GM06990 (cell line): ENCODE data around the gene BFSP2.

Experiments used
- DNase-seq: peaks from one replicate; pipeline ENCODE4 v3.0.0-alpha.2; 2011; ENCODE audit not compliant: insufficient read length; ENCODE audit errors: extremely low read depth
- H3K27me3 ChIP-seq: replicated peaks from 2 replicates; pipeline ENCODE4 v1.6.0; 2011; ENCODE audit warnings: low read length; ENCODE audit not compliant: control insufficient read depth, insufficient read depth
- H3K36me3 ChIP-seq: 2 replicates; pipeline ENCODE4 v1.5.1; 2011; ENCODE audit warnings: low read length; ENCODE audit not compliant: control insufficient read depth, insufficient read depth
- H3K4me3 ChIP-seq: replicated peaks from 2 replicates; pipeline ENCODE4 v1.5.1; 2011; ENCODE audit warnings: low read depth, mild to moderate bottlenecking, control low read depth, low read length
- TF ChIP-seq, protein P1 (sequence below): IDR thresholded peaks from 2 replicates; pipeline ENCODE4 v1.5.1; 2011; ENCODE audit warnings: low read length, control low read depth, mild to moderate bottlenecking, inconsistent platforms; ENCODE audit not compliant: insufficient read depth, poor library complexity, severe bottlenecking

Gene BFSP2

DNA sequence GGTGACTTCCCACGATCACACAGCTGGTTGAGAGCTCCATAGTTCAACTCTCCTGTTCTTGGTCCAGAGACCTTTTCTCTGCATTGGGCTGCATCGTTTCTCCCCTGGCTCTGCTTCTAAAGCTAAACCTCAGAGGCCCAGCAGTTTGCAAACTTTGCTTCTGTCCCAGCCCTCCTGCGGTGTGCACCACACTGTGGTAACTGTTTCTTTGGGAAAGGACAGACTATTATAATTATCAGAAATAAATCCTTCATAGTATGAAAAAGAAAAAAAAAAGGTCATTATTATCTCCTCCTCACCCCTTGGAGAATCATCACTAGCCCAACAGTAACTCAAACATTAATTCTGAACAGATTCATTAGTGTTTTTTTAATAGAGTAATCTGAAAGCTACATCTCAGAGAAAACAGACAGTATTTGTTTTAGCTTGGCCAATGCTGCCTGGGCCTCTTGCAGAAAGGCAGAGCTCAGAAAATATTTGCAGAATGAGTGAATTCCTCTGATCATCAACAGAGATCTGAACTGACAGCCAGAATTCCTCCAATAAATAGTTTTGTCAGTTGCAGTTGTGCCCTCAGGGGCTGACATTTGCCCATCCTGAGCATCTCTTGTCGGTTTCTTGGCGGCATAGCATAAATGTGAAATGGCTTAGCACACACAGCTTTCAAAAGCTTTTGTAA, 52.9 kb downstream of the BFSP2 start:
- TF ChIP-seq, protein P1, sequence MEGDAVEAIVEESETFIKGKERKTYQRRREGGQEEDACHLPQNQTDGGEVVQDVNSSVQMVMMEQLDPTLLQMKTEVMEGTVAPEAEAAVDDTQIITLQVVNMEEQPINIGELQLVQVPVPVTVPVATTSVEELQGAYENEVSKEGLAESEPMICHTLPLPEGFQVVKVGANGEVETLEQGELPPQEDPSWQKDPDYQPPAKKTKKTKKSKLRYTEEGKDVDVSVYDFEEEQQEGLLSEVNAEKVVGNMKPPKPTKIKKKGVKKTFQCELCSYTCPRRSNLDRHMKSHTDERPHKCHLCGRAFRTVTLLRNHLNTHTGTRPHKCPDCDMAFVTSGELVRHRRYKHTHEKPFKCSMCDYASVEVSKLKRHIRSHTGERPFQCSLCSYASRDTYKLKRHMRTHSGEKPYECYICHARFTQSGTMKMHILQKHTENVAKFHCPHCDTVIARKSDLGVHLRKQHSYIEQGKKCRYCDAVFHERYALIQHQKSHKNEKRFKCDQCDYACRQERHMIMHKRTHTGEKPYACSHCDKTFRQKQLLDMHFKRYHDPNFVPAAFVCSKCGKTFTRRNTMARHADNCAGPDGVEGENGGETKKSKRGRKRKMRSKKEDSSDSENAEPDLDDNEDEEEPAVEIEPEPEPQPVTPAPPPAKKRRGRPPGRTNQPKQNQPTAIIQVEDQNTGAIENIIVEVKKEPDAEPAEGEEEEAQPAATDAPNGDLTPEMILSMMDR = no peak
- Histone ChIP-seq H3K36me3 (no peaks in the 10 kb centered on the region), H3K4me3 (no peak overlapping the region), H3K27me3 (no peaks in the 10 kb centered on the region)
- DNase-seq = no peak

GRCh38 chr3:133453383-133453782, 53.5 kb downstream of the BFSP2 start:
- H3K4me3 ChIP-seq = no peak overlapping the region
- TF ChIP-seq, protein P1 = no peak
- H3K36me3 ChIP-seq = no peaks in the 10 kb centered on the region
- DNase-seq = no peak
- H3K27me3 ChIP-seq = no peaks in the 10 kb centered on the region

DNA sequence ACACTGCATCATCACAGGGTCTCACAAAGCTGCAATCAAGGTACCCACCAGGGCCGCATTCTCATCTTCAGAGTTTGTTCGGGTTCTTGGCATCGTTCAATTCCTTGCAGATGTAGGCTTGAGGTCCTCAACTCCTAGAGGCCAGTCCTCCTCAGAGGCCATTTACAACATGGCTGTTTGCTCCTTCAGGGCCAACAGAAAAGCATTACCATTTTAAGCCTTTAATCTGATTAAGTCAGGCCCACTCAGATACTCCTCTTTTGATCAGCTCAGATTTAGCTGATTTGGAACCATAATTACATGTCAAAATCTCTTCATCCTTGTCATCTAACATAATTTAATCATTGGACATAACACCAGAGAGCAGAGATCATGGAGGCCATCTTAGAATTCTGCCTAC, 55.4 kb downstream of the BFSP2 start:
- no peaks in the 10 kb centered on the region for H3K27me3 ChIP-seq
- no peak overlapping the region for H3K4me3 ChIP-seq
- H3K36me3 ChIP-seq = no peaks in the 10 kb centered on the region
- TF ChIP-seq, protein P1 = no peak
- DNase-seq = no peak

DNA sequence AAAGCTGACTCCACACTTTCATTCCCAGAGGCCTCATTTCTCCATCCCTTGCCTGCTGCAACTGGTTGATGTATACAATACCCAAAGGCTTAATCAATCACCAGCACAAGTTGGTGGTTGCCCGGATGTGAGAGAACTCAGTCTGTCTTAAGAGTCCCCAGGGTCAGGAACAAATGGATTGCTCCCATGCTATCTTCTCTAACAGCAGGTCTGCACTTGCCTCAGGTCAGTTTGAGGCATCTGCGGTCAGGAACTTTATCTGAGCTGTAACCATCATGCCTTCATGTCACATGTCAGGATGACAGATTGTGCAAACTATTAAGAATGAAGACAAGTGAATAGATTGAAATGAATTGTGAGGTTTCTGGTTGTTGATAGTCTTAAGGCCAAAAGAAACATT, 56.1 kb downstream of the BFSP2 start:
- no peak overlapping the region for H3K4me3 ChIP-seq
- TF ChIP-seq, protein P1 = no peak
- no peak for DNase-seq

GRCh38 chr3:133457025-133457424, 57.2 kb downstream of the BFSP2 start:
- H3K36me3 ChIP-seq = peaks cover 2% of the 10 kb centered on the region
- H3K4me3 ChIP-seq = no peak overlapping the region

More for the DNA sequence above, 56.1 kb downstream of the BFSP2 start:
- H3K27me3 ChIP-seq = no peaks in the 10 kb centered on the region
- H3K36me3 ChIP-seq = peaks cover 2% of the 10 kb centered on the region

More at GRCh38 chr3:133457025-133457424, 57.2 kb downstream of the BFSP2 start:
- no peak for DNase-seq
- no peaks in the 10 kb centered on the region for H3K27me3 ChIP-seq
- TF ChIP-seq, protein P1 = no peak
